Measurements from ENCODE around the gene ZNF219. TPM values are rescaled to one million over a fixed set of nuclear protein-coding genes. Genes with fewer than 3 reads are reported as not detected.

The ZNF219 gene
- total and polyA plus RNA-seq, 2 of the 13 experiments (the other 11 are each of a cell fraction or from before 2014, with no cell fraction given): 34.5 to 36.6 TPM

DNA sequence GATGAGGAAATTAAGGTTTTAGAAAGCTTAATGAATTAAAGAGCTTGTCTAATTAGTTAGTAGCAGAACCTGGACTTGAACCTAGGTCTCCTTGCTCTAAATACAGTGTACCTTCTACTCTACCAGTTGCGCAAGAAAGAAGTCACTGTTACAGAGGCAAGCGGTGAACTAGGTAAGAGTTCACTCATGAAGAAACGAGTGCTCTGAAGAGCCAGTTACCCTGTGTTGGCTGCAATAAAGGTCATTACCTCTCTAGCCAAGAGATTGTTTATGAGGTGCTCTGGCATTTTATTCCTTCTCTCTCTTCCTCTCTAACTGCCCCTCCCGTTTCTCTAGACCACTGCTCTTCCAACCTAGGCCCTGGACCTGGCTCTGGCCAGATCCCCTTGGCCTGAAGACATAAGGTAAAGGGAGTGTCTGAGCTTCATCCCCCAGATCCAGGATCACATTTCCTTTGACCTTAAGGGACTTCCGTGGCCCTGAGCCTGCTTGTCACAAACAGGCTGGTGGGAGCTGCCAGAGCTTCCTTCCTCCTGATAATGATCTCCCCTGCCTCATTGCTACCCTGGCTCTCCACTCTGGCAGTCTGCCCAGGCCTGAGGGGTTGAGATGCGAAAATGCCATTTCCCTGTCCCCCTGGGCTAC is 54.4 kb downstream of the ZNF219 start (continued):
- TF ChIP-seq ZNF775 (CRISPR knock-in tag; IDR thresholded peaks at IDR 0.05; ENCODE audit: borderline replicate concordance) (no peak), RELA (CRISPR knock-in tag; IDR thresholded peaks at IDR 0.05) (no peak), SP5 (CRISPR knock-in tag; IDR thresholded peaks at IDR 0.05; ENCODE audit: borderline replicate concordance, low read depth) (no peak), ZNF569 (CRISPR knock-in tag; IDR thresholded peaks at IDR 0.05; ENCODE audit: borderline replicate concordance) (no peak), CBX5 (CRISPR knock-in tag; IDR thresholded peaks at IDR 0.05; ENCODE audit: borderline replicate concordance) (0 out of 2 replicates have a peak, but pooled peaks have one; percentile 19), ZFYVE20 (CRISPR knock-in tag; IDR thresholded peaks at IDR 0.05; ENCODE audit: borderline replicate concordance, low read depth) (no peak), ZKSCAN8 (CRISPR knock-in tag; IDR thresholded peaks at IDR 0.05; ENCODE audit: borderline replicate concordance) (peak; percentile 37; the same call in 1 of the 2 replicates), KDM6A (CRISPR knock-in tag; IDR thresholded peaks at IDR 0.05; ENCODE audit: low read depth) (no peak; the same call in 1 of the 2 replicates), MIER2 (CRISPR knock-in tag; IDR thresholded peaks at IDR 0.05) (peak; percentile 68; the same call in 1 of the 2 replicates), DR1 (CRISPR knock-in tag; IDR thresholded peaks at IDR 0.05) (no peak), REL (CRISPR knock-in tag; conservative IDR thresholded peaks at IDR 0.05) (no peak), RBFOX2 (IDR thresholded peaks at IDR 0.05; ENCODE audit: low read depth, low read length) (no peak), ZNF432 (CRISPR knock-in tag; IDR thresholded peaks at IDR 0.05; ENCODE audit: borderline replicate concordance) (no peak), ZNF431 (CRISPR knock-in tag; IDR thresholded peaks at IDR 0.05; ENCODE audit: borderline replicate concordance, low read depth) (no peak), ZNF879 (CRISPR knock-in tag; IDR thresholded peaks at IDR 0.05) (no peak), FOXO1 (CRISPR knock-in tag; IDR thresholded peaks at IDR 0.05) (no peak), SP2 (CRISPR knock-in tag; IDR thresholded peaks at IDR 0.05) (no peak), ZNF24 (IDR thresholded peaks at IDR 0.05) (peak; percentile 62; the same call in 1 of the 2 replicates), ARNT (IDR thresholded peaks at IDR 0.05) (no peak), ZFP36 (IDR thresholded peaks at IDR 0.05; ENCODE audit: borderline replicate concordance, low read depth, low read length, partially characterized antibody) (no peak), KDM5A (IDR thresholded peaks at IDR 0.05; ENCODE audit: borderline replicate concordance, low read length) (no peak), ZBTB39 (CRISPR knock-in tag; IDR thresholded peaks at IDR 0.05) (no peak), PTBP1 (IDR thresholded peaks at IDR 0.05; ENCODE audit: low read depth, low read length, poor library complexity, severe bottlenecking) (no peak), ZNF414 (CRISPR knock-in tag; IDR thresholded peaks at IDR 0.05) (0 out of 2 replicates have a peak, but pooled peaks have one; percentile 29)
- TF ChIP-seq, protein P1, sequence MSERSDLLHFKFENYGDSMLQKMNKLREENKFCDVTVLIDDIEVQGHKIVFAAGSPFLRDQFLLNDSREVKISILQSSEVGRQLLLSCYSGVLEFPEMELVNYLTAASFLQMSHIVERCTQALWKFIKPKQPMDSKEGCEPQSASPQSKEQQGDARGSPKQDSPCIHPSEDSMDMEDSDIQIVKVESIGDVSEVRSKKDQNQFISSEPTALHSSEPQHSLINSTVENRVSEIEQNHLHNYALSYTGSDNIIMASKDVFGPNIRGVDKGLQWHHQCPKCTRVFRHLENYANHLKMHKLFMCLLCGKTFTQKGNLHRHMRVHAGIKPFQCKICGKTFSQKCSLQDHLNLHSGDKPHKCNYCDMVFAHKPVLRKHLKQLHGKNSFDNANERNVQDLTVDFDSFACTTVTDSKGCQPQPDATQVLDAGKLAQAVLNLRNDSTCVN (CRISPR knock-in tag; IDR thresholded peaks at IDR 0.05; ENCODE audit: borderline replicate concordance): no peak
- TF ChIP-seq, protein P2, sequence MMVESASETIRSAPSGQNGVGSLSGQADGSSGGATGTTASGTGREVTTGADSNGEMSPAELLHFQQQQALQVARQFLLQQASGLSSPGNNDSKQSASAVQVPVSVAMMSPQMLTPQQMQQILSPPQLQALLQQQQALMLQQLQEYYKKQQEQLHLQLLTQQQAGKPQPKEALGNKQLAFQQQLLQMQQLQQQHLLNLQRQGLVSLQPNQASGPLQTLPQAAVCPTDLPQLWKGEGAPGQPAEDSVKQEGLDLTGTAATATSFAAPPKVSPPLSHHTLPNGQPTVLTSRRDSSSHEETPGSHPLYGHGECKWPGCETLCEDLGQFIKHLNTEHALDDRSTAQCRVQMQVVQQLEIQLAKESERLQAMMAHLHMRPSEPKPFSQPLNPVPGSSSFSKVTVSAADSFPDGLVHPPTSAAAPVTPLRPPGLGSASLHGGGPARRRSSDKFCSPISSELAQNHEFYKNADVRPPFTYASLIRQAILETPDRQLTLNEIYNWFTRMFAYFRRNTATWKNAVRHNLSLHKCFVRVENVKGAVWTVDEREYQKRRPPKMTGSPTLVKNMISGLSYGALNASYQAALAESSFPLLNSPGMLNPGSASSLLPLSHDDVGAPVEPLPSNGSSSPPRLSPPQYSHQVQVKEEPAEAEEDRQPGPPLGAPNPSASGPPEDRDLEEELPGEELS (CRISPR knock-in tag; IDR thresholded peaks at IDR 0.05): peak; percentile 40; the same call in 1 of the 2 replicates

Measured in HepG2 (cell line).